H1 (cell line): ENCODE results near the gene RABGAP1. TPM values are rescaled to one million over a fixed set of nuclear protein-coding genes. Genes with fewer than 3 reads are reported as not detected.

Experiments
- CHD7 ChIP-seq: fragments of 300-600 bp; sonication (generic); IDR thresholded peaks from 2 replicates; pipeline ENCODE4 v1.7.1; 2012; ENCODE audit warnings: low read length, moderate library complexity, mild to moderate bottlenecking, inconsistent platforms; ENCODE audit not compliant: insufficient replicate concordance
- JUND ChIP-seq: IDR thresholded peaks from 2 replicates; pipeline ENCODE4 v1.6.1; 2011; ENCODE audit warnings: mild to moderate bottlenecking, improper control_type of control experiment, low read length
- KDM1A ChIP-seq: fragments of 200-600, 300-600 bp; sonication (generic); IDR thresholded peaks from 2 replicates; pipeline ENCODE4 v1.7.1; 2016; ENCODE audit warnings: mild to moderate bottlenecking, low read length, borderline replicate concordance
- polyA plus RNA-seq, 7 experiments: library from polyadenylated mRNA; depleted of rRNA in 3 of 7; stranded (reverse) in 5 of 7; unstranded in 2 of 7; fragments of >200 nt in 5 of 7; fragments of 200-250 nt in 2 of 7; gene quantifications; 1 replicate in 5 of 7; 2 replicates in 1 of 7; 4 replicates in 1 of 7; pipeline versions ENCODE4 v1.2.1 to v1.2.3, GENCODE V29; 2011 to 2013; ENCODE audit warnings: missing spikeins in 2 of 7, mixed read lengths in 2 of 7
- total RNA-seq: library from RNA; stranded (reverse); fragmentation: NEBNext Ultra II Directional; extraction: Animal tissue kit (Norgen Biotek cat#: 25700); gene quantifications from 2 replicates; pipeline ENCODE4 v1.2.1, GENCODE V29; 2021

The RABGAP1 gene
- total and polyA plus RNA-seq, 2 of the 8 experiments (the other 6 are each of a cell fraction or from before 2014, with no cell fraction given): 15.7 to 38.3 TPM

GRCh38 chr9:122946461-122947005, 5.7 kb downstream of the RABGAP1 start (continued):
- no peak for TF ChIP-seq CHD7
- TF ChIP-seq KDM1A: no peak
- no peak for TF ChIP-seq JUND
- TF ChIP-seq, all 59 proteins: peak for 0
